GM12875 (cell line): Measurements from ENCODE around the gene NECTIN4.

Experiments
- H3K4me3 ChIP-seq: one replicate; pipeline ENCODE4 v1.5.1; 2011; ENCODE audit warnings: low read depth, low read length, control low read depth
- CTCF ChIP-seq: IDR thresholded peaks from 2 replicates; pipeline ENCODE4 v1.5.1; 2011; ENCODE audit warnings: low read depth, mild to moderate bottlenecking, control low read depth, inconsistent platforms, low read length, moderate library complexity, borderline replicate concordance; ENCODE audit not compliant: insufficient read depth

The NECTIN4 gene

GRCh38 chr1:161088587-161089110 is 709 bp downstream of the NECTIN4 start:
- H3K4me3 ChIP-seq = no peak overlapping the region
- no peak for TF ChIP-seq CTCF

DNA sequence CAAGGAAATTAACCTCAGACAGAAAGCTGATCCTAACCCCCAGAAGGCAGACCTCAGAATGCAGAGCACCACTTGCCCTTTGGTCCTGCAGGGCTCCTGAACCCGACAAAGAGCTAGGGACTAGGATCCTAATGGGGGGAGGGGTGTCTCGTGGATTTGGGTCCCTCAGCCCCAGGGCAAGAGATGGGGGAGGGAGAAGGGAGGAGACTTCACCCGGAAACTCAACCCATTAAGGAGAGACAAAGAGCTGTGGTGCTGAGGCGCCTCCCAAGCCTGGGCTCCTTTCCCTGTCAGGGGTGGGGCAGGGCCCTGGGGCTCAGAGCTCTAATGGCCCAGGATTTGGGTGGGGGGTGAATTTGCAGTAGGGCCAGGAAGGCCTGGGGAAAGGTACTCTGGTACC is 2.9 kb downstream of the NECTIN4 start:
- H3K4me3 ChIP-seq = no peak overlapping the region

GRCh38 chr1:161085165-161085564 is 4.2 kb downstream of the NECTIN4 start:
- TF ChIP-seq CTCF = no peak
- H3K4me3 ChIP-seq = no peak overlapping the region

More for the DNA sequence above, 2.9 kb downstream of the NECTIN4 start:
- no peak for TF ChIP-seq CTCF

DNA sequence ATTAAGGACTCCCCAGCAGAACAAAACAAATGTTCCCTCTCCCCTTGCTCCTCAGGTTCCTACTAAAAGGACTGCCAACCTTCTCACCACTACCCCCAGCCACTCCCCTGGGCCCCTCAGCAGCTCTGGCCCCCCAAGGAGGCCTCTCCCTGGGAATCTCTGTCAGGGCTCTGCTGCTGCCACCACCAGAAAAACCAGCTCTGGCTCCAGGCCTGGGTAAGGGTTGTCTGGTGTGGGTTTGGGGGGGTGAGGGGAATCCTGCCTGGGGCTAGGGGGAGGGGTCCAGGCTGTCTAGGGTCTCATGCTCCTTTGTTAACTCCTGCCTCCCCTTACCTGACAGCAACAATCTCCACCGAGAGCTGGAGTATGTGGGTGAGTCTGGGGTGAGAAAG is 4.8 kb downstream of the NECTIN4 start:
- no peak overlapping the region for H3K4me3 ChIP-seq
- no peak for TF ChIP-seq CTCF

- no peak overlapping the region for H3K4me3 ChIP-seq
Observed at GRCh38 chr1:161083748-161084596, 5.4 kb downstream of the NECTIN4 start.

GRCh38 chr1:161082996-161083747 is 6.2 kb downstream of the NECTIN4 start:
- no peak overlapping the region for H3K4me3 ChIP-seq
- no peak for TF ChIP-seq CTCF

More at GRCh38 chr1:161083748-161084596, 5.4 kb downstream of the NECTIN4 start:
- TF ChIP-seq CTCF = no peak

DNA sequence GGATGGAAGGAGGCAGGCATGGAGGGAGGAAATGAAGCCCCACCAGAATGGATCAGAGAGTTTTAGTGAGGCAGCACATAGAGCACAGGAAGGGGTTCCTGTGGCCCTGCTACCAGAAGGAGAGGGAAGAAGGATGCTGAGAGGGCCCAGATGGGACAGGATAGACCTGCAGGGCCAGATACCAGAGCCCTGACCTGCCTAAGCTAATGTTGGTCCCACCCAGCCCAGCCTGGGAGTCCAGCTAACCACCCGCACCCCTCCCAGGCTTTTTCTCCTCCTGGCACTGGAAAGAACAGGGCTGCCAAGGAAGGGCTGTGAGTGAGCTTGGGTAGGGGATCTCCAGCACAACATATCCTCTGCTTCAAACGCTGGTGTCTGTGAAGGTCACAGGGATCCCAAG is 6.9 kb downstream of the NECTIN4 start:
- no peak for TF ChIP-seq CTCF
- H3K4me3 ChIP-seq = no peak overlapping the region
